ENCODE measurements around the gene NYNRIN.

The NYNRIN gene

GRCh38 chr14:24403294-24403998, 4.6 kb downstream of the NYNRIN start:
- H3K4me3 ChIP-seq (ENCODE audit: low read depth, low read length): no peak overlapping the region
- TF ChIP-seq CTCF (IDR thresholded peaks at IDR 0.05; ENCODE audit: low read depth, low read length): no peak

DNA sequence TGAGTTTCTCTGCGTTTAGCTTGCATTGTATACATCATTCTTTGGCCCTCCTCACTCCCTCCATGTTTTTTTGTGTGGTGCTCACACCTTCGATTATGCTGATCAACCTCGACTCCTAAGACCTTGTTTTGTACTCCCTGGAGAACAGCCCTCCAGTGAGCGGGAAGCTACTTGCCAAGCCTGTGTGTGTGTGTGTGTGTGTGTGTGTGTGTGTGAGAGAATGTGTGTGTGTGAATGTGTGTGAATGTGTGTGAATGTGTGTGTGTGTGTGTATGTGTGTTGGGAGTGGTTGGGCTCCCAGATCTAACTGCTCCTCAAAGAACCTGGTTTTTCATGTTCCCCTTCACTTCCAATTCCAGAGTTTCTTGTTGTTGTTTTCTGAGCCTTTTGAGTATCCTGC, 6.0 kb downstream of the NYNRIN start:
- no peak overlapping the region for H3K4me3 ChIP-seq (ENCODE audit: low read depth, low read length)
- TF ChIP-seq CTCF (IDR thresholded peaks at IDR 0.05; ENCODE audit: low read depth, low read length): no peak

GRCh38 chr14:24406416-24406815, 7.6 kb downstream of the NYNRIN start:
- no peak for TF ChIP-seq CTCF (IDR thresholded peaks at IDR 0.05; ENCODE audit: low read depth, low read length)
- no peak overlapping the region for H3K4me3 ChIP-seq (ENCODE audit: low read depth, low read length)

DNA sequence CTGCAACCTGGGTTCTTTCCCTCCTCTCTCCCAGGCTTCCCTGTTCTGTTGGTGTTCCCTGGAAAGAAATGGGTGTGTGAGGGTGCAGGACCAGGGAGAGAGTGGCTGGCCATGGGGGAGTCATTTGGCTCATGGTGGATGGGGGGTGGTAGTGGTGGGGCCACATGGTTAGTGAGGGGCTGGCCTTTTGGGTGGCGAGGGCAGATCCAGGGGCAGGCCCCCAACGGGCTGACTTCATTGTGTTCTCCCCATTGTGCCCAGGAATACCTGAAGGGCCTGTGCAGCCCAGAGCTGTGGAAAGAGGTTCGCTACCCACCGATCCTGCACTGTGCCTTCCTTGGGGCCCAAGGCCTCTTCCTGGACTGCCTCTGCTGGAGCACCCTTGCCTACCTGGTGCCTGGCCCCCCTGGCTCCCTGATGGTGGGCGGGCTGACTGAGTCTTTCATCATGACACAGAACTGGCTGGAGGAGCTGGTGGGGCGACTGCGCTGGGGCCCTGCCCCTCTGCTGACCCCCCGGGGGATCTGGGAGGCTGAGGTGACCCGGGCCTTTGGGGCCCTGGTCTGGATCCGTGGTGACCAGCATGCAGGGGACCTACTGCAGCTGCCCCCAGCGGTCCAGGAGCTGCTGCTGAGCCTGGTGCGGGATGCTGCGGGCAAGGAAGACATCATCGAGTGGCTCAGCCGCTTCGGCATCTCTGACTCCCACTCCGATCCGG, 9.0 kb downstream of the NYNRIN start:
- no peak overlapping the region for H3K4me3 ChIP-seq (ENCODE audit: low read depth, low read length)
- no peak for TF ChIP-seq CTCF (IDR thresholded peaks at IDR 0.05; ENCODE audit: low read depth, low read length)

GRCh38 chr14:24408764-24409163, 10.0 kb downstream of the NYNRIN start:
- TF ChIP-seq CTCF (IDR thresholded peaks at IDR 0.05; ENCODE audit: low read depth, low read length): no peak
- H3K4me3 ChIP-seq (ENCODE audit: low read depth, low read length): no peak overlapping the region

- TF ChIP-seq CTCF (IDR thresholded peaks at IDR 0.05; ENCODE audit: low read depth, low read length): no peak
Observed at GRCh38 chr14:24409192-24409591, 10.4 kb downstream of the NYNRIN start.

DNA sequence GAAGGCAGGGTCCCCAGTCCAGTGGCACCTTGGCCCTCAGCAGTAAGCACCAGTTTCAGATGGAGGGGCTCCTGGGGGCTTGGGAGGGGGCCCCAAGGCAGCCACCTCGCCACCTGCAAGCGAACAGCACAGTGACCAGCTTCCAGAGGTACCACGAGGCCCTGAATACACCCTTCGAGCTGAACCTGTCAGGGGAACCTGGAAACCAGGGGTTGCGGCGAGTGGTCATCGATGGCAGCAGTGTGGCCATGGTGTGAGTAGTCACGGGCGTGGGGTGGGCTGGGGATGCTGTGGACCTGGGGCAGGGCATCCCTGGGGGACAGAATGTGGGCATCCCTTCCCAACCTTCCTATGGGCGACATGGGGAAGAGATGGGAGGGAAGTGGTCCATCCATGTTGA, 11.2 kb downstream of the NYNRIN start:
- no peak overlapping the region for H3K4me3 ChIP-seq (ENCODE audit: low read depth, low read length)
- no peak for TF ChIP-seq CTCF (IDR thresholded peaks at IDR 0.05; ENCODE audit: low read depth, low read length)

More at GRCh38 chr14:24409192-24409591, 10.4 kb downstream of the NYNRIN start:
- H3K4me3 ChIP-seq (ENCODE audit: low read depth, low read length): no peak overlapping the region
